ENCODE results near the gene UBL4A.

Gene UBL4A

DNA sequence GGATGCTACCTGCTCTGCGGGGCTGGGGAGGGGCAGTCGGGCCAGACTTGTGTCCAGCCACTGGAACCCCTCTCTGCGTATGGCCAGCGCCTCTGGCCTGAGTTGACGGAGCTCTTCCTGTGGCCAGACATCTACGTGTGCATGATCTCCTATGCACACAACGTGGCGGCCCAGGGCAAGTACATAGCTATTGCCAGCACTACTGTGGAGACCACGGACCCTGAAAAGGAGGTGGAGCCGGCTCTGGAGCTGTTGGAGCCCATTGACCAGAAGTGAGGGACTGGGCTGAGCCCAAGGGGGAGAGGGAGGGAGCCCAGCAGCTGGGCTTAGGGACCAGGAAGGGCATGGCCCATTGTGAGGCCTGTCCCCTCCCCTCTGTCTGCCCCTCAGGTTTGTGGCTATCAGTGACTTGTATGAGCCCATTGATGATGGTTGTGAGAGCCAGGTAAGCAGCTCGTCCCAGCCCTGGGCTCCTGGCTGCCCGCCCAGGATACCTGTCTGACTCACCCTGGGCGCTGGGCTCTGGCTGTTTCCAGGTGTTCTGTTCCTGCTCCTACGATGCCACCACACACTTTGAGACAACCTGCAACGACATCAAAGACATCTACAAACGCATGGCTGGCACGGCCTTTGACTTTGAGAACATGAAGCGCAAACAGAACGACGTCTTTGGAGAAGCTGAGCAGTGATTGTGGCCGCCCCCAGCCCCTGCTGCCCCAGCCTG, 44.3 kb downstream of the UBL4A start:
- no peak for FAIRE-seq
- TF ChIP-seq TAF1 (IDR thresholded peaks at IDR 0.05; ENCODE audit: borderline replicate concordance, low read depth, low read length) (no peak), POLR2A (IDR thresholded peaks at IDR 0.05; ENCODE audit: low read depth, low read length) (no peak), POLR2AphosphoS5 (IDR thresholded peaks at IDR 0.05; ENCODE audit: low read depth, low read length) (no peak)

DNA sequence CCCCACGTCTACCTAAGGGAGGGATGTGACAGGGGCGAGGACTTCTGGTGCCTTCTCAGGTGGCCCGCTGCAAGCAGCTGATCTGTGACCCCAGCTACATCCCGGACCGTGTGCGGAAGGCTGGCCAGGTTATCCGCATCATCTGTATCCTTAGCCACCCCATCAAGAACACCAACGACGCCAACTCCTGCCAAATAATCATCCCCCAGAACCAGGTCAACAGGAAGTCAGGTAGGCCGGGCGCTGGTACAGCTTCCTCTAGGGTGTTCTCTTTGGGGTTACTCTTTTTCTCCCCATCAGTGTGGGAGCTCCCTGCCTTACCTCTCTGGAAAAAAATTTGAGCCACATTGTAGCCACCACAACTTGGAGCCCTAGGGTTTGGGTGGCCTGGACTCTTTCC, 44.9 kb downstream of the UBL4A start:
- TF ChIP-seq POLR2A (IDR thresholded peaks at IDR 0.05; ENCODE audit: low read depth, low read length) (no peak), POLR2AphosphoS5 (IDR thresholded peaks at IDR 0.05; ENCODE audit: low read depth, low read length) (no peak), TAF1 (IDR thresholded peaks at IDR 0.05; ENCODE audit: borderline replicate concordance, low read depth, low read length) (no peak)
- no peak for FAIRE-seq
- DNase-seq (ENCODE audit: insufficient read length), result no peak

More for the DNA sequence above, 44.3 kb downstream of the UBL4A start:
- DNase-seq (ENCODE audit: insufficient read length), result no peak

DNA sequence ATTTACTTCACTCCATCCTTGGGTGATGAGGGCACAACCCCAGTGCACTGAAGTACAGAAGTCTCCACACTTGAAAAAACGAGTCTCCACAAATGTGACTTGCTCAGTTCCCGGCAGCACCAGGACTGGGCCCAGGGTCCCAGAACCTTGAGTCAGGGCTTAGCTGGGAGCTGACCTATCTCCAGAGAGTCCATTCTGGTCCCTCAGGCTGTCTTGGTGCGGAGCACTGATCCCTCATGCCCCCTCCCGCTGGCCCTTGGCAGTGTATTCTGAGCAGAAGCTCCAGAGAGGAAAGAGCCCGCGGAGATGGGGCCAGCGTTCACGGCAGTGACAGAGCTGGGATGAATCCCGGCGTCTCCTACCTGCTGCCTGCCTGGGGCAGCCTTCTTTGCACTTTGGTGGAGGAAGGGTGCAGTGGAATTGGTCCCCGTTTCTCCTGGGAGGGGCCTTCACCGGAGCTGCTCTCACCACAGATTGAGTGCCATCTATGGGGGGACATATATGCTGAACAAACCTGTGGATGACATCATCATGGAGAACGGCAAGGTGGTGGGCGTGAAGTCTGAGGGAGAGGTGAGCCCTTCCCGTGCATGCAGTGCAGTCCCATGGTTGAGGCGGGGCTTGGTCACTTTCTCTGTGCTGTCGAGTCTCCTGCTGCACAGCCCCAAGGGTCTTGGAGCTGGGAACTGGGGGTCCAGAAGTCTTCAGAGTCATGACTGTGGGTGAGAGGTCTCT, 45.6 kb downstream of the UBL4A start:
- DNase-seq (ENCODE audit: insufficient read length) (no peak), FAIRE-seq (no peak)
- TF ChIP-seq TAF1 (IDR thresholded peaks at IDR 0.05; ENCODE audit: borderline replicate concordance, low read depth, low read length), result no peak
- no peak for TF ChIP-seq POLR2A (IDR thresholded peaks at IDR 0.05; ENCODE audit: low read depth, low read length)
- no peak for TF ChIP-seq POLR2AphosphoS5 (IDR thresholded peaks at IDR 0.05; ENCODE audit: low read depth, low read length)

DNA sequence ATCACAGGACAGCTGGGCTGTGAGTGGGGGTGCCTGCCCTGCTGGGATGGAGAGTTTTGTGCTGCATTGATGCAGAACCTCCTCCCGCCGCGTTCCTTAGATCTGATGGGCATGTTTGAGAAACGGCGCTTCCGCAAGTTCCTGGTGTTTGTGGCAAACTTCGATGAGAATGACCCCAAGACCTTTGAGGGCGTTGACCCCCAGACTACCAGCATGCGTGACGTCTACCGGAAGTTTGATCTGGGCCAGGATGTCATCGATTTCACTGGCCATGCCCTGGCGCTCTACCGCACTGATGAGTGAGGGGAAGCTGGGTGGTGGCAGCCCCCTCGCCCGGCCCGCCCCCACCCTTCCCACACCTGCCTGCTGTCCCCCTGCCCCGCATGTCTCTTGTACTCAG, 46.6 kb downstream of the UBL4A start:
- no peak for TF ChIP-seq TAF1 (IDR thresholded peaks at IDR 0.05; ENCODE audit: borderline replicate concordance, low read depth, low read length)
- no peak for TF ChIP-seq POLR2AphosphoS5 (IDR thresholded peaks at IDR 0.05; ENCODE audit: low read depth, low read length)
- TF ChIP-seq POLR2A (IDR thresholded peaks at IDR 0.05; ENCODE audit: low read depth, low read length), result no peak
- DNase-seq (ENCODE audit: insufficient read length) (no peak), FAIRE-seq (no peak)

DNA sequence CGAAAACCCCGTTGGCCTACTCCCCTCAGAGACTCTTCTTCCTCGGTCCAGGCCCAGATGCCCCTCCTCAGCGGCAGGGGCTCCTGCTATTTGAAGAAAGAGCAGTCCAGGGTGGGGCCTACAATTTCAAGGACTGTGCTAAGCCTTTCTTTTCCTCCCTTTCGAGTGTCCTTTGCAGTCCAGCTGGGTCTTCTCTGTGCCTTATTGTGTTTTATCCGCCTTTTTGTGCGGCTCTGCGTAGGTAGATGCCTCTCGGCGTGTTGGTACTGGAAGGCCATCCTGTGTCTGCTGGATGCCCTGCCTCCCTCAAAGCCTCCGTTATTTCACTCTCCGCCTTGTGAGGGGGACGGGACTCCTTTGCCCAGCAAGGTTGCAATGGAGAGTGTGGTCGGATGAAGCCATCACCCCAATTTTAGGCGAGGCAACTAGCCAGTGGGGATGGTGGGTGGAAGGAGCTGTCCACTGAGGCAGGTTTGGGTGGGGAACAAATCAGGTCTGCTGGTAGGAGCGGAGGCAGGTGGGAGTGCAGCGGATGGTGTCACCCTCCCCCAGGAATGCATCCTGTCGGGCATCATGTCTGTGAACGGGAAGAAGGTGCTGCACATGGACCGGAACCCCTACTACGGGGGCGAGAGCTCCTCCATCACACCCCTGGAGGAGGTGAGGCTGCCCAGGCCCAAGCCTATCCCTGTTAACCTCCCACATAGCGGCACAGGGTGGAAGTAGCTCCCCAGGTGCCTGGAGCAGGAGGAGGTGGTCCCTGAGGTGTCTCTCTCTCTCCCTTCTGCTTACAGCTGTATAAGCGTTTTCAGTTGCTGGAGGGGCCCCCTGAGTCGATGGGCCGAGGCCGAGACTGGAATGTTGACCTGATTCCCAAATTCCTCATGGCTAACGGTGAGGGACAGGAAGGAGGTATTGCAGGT, 48.2 kb downstream of the UBL4A start:
- DNase-seq (ENCODE audit: insufficient read length), result no peak
- no peak for FAIRE-seq
- TF ChIP-seq TAF1 (IDR thresholded peaks at IDR 0.05; ENCODE audit: borderline replicate concordance, low read depth, low read length) (no peak), POLR2A (IDR thresholded peaks at IDR 0.05; ENCODE audit: low read depth, low read length) (no peak)

DNA sequence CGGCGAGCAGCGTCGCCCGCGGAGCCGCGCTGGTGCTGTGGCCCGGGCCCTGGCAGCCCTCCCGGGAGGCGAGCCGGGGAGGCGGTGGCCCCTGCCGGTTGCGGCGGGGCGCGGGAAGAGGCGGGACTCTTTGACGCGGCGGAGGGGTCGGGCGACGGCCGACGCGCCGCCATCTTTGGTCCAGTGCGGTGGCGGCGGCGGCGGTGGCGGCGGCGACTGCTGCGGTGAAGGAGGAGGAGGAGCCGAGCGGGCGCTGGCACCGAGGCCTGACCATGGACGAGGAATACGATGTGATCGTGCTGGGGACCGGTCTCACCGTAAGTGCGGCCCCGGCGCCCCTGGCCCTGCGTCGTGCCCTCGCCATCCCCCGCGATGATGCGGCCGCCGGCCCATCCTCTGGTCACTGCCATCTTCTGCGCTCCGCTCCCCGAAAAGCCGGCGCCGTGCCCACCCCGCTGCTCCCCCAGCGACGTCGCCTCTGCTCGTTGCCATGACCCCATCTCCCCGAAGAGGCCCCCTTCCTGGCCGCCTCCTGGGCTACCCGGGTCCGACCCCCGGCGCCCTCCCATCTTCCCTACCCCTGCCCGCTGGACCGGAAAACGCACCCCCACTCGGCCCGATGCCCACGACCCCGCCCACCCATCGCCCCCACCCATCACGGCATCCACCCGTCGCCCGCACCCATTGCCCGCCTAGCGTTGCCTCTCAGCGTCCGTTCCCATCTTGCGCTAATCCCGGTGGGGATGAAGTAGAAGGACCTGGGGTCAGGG, 49.2 kb downstream of the UBL4A start, which contains the start of gene GDI1:
TSS of gene GDI1 (plus strand) at position 172 of the 770 bp plus-strand sequence. CDS start at position 273, 101 bp downstream.
- TF ChIP-seq TAF1 (IDR thresholded peaks at IDR 0.05; ENCODE audit: borderline replicate concordance, low read depth, low read length) (peak; percentile 62; the same call in 1 of the 2 replicates), POLR2A (IDR thresholded peaks at IDR 0.05; ENCODE audit: low read depth, low read length) (peak; percentile 40; the same call in 1 of the 2 replicates), POLR2AphosphoS5 (IDR thresholded peaks at IDR 0.05; ENCODE audit: low read depth, low read length) (no peak)
- FAIRE-seq (no peak), DNase-seq (ENCODE audit: insufficient read length) (no peak)

DNA sequence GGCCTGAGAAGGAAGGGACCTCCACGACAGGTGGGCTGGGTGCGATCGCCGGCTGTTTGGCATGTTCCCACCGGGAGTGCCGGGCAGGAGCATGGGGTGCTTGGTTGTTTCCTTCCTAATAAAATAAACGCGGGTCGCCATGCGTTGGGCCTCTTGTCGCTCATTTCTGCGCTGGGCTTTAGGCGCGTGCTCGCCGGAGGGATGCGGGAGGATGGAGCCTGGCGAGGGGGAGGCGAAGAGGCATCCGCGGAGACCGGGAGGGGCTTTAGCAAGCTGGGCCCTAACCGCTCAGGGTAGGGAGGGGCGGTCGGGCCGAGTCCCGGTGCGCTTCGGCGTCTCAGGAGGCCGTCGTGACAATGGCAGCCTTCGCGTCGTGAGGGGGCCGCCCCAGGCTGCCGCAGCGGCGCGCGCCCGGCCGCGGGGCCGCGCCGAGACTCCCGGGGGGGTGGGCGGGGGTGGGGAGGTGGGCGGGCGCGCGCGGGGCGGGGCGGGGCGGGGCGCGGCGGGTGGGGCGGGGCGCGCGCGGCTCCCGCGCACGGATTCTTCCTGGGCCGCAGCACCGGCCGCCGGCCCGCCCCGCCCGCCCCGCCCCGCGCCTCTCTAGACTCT, 49.9 kb downstream of the UBL4A start:
- DNase-seq (ENCODE audit: insufficient read length) (peak; percentile 85), FAIRE-seq (no peak)
- no peak for TF ChIP-seq POLR2AphosphoS5 (IDR thresholded peaks at IDR 0.05; ENCODE audit: low read depth, low read length)
- no peak for TF ChIP-seq POLR2A (IDR thresholded peaks at IDR 0.05; ENCODE audit: low read depth, low read length)
- TF ChIP-seq TAF1 (IDR thresholded peaks at IDR 0.05; ENCODE audit: borderline replicate concordance, low read depth, low read length), result no peak

DNA sequence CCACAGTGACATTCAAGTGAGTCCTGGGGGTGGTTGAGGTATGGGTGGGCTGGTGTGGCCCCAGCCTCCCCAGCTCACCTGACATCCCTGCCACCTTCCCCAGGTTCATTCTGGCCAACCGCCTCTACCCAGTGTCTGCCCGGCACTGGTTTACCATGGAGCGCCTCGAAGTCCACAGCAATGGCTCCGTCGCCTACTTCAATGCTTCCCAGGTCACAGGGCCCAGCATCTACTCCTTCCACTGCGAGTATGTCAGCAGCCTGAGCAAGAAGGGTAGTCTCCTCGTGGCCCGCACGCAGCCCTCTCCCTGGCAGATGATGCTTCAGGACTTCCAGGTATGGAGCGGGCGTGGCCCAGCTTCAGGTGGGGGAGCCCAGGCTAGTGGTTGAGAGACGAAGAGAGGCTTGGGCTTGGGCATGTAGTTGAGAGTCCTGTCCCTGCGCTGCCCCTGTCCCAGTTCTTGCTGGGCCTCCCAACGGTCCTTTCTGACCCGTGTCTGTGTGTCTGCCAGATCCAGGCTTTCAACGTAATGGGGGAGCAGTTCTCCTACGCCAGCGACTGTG, 51.2 kb downstream of the UBL4A start:
- DNase-seq (ENCODE audit: insufficient read length) (no peak), FAIRE-seq (no peak)
- TF ChIP-seq TAF1 (IDR thresholded peaks at IDR 0.05; ENCODE audit: borderline replicate concordance, low read depth, low read length) (no peak), POLR2AphosphoS5 (IDR thresholded peaks at IDR 0.05; ENCODE audit: low read depth, low read length) (no peak), POLR2A (IDR thresholded peaks at IDR 0.05; ENCODE audit: low read depth, low read length) (no peak)

DNA sequence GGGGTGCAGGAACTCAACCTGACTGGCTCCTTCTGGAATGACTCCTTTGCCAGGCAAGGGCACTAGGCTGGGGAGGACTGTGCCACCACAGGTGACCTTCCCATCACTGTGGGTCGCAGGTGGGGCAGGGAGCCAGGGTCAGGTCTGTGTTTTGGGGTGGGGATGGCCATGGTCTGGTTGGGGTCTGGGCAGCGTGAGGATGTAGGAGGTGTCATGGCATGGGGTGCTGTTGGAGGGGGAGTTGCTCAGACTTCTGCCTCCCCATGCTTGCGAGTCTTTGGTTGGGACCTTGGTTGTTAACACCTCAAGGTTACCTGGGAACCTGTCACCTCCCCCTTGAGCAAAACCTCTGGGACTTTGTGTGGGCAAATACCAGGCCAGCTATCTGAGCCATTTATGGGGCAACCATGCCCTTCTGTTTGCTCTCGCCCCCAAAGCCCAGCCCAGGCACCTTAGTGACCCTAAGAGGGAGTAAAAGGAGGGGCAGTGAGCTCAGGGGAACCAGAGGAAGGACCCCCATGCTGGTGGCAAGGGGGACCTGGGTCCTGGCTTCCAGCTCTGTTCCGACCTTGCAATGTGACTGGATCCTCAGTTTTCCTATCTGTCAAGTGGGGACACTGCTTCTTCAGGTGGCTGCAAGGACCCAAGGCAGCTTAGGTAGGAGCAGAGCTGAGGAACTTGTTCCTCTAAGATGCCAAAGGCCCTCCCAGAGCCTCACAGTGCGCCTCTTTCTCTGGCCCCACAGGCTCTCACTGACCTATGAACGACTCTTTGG, 51.8 kb downstream of the UBL4A start:
- TF ChIP-seq TAF1 (IDR thresholded peaks at IDR 0.05; ENCODE audit: borderline replicate concordance, low read depth, low read length), result no peak
- TF ChIP-seq POLR2AphosphoS5 (IDR thresholded peaks at IDR 0.05; ENCODE audit: low read depth, low read length), result no peak
- no peak for TF ChIP-seq POLR2A (IDR thresholded peaks at IDR 0.05; ENCODE audit: low read depth, low read length)
- FAIRE-seq (no peak), DNase-seq (ENCODE audit: insufficient read length) (no peak)

Measured in GM12892 (cell line).